SK-N-MC (cell line): ENCODE results near the gene EEF2K.

ENCODE experiments used
- EZH2 ChIP-seq: fragments of 200-600 bp; sonication (generic); IDR thresholded peaks from one replicate; pipeline ENCODE4 v1.6.1; 2017; ENCODE audit warnings: antibody characterized with exemption
- FOXP2 ChIP-seq: optimal IDR thresholded peaks from 2 replicates; pipeline ENCODE3; 2011; ENCODE audit warnings: mild to moderate bottlenecking, moderate library complexity; ENCODE audit not compliant: insufficient read depth; ENCODE audit errors: extremely low read length, control extremely low read depth
- POLR2AphosphoS5 ChIP-seq: IDR thresholded peaks from 2 replicates; pipeline ENCODE4 v1.6.1; 2012; ENCODE audit warnings: mild to moderate bottlenecking, low read depth, low read length, borderline replicate concordance

- TF ChIP-seq POLR2AphosphoS5 (no peak), EZH2 (no peak), FOXP2 (no peak)
Measured at GRCh38 chr16:22266546-22266945, 60.5 kb downstream of the EEF2K start.
